OCI-LY7 (cell line): Measurements from ENCODE around the gene UBAP2.

Experiments used
- CTCF ChIP-seq: fragments of 200-600 bp; sonication (generic); conservative IDR thresholded peaks from 2 replicates; pipeline ENCODE4 v1.5.1; 2014; ENCODE audit warnings: mild to moderate bottlenecking, antibody characterized with exemption, low read length, moderate library complexity, mixed read lengths
- EZH2phosphoT487 ChIP-seq: fragments of 200-600 bp; sonication (generic); IDR thresholded peaks from 2 replicates; pipeline ENCODE4 v1.6.1; 2018; ENCODE audit warnings: low read depth, borderline replicate concordance, mild to moderate bottlenecking, mixed run types, antibody characterized with exemption, low read length, moderate library complexity, mixed read lengths

GRCh38 chr9:34032631-34033030 is 16.1 kb downstream of the UBAP2 start:
- no peak for TF ChIP-seq CTCF
- no peak for TF ChIP-seq EZH2phosphoT487
